Right lung (tissue), 5 donors: ENCODE measurements around the gene RGSL1. TPM values are rescaled to one million over a fixed set of nuclear protein-coding genes. Genes with fewer than 3 reads are reported as not detected.

Experiments
- DNase-seq, 2 donors: peaks; one replicate each; pipeline ENCODE4 v3.0.0-alpha.2; 2013
- polyA plus RNA-seq, 5 donors: library from polyadenylated mRNA; unstranded; fragments of 120-200 nt; gene quantifications; one replicate each; pipeline versions ENCODE4 v1.2.1 to v1.2.3, GENCODE V29; 2013; ENCODE audit warnings: inconsistent platforms in 1 of 5, low replicate concordance in 1 of 5; ENCODE audit not compliant: insufficient read length in 5 of 5, insufficient read depth in 1 of 5

Gene RGSL1
- polyA plus RNA-seq, 5 donors = not detected

GRCh38 chr1:182549346-182549745 lies 99.4 kb downstream of the RGSL1 start:
- no peak for DNase-seq

DNA sequence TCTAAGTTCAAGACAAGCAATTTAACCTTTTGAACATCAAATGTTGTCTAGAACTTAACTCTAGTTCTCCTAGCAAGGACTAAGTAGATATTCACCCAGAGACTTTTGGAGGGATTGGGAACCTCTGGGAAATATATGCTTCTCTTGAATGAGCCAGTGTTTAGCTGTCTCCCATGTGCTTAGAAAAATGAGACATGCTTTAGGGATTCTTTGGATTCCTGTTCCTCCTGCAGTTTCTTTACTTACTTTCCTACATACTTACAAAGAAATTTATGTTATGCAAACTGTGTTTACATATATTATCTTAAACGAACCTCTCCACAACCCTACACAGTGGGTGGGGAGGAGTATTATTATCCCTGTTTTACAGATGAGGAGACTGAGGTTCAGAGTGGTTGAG lies 99.9 kb downstream of the RGSL1 start:
- no peak for DNase-seq

- no peak for DNase-seq
These were observed 102.6 kb downstream of the RGSL1 start for GRCh38 chr1:182552527-182552926.

DNA sequence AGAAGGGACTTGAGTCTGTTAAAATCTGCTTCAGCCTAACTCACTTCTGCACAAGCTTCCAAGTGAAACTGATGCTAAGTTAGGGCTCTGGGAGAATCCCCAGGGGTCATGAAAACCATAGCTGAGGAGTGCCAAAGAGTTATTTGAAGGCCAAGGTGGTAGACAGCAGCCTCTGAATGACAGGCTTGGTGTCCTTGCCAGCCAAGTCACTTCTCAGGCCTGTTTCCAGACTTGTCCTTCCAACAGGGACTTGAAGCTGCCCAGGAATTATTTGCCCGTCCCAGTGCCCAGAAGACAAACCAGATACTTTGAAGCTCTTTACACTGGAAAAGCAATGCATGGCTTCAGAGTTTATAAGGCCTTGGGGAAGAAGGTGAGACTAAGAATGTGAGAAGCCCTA lies 105.5 kb downstream of the RGSL1 start:
- DNase-seq = no peak

GRCh38 chr1:182556279-182556678 lies 106.3 kb downstream of the RGSL1 start:
- DNase-seq = no peak

DNA sequence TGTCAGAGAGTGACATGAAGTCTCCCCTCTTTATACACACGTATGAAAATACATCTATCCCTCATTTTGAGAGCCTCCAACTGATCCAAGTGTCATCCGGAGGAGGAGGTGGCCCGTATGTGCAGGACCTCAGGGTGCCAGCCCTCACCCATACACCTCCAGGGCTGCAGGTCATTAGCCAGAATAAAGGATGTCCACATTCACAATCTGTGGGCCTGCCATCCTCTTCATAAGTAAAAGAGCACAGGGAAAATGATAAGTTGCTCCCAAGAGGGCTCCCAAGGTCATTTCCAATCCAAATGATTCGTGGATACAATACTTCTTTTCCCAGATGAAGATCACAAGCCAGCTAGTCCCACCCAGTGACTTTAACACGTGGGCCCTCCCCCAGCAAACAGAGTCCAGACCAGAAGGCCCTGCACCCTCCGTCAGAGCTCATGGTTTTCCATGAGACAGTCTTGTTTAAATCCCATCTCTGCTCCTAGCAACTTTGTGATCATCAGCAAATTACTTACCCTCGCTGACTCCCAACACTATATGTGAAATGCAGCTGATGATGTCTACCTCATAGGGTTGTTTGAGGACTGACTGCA lies 110.5 kb downstream of the RGSL1 start:
- no peak for DNase-seq

- DNase-seq = no peak
These were observed 111.5 kb downstream of the RGSL1 start for GRCh38 chr1:182561456-182561855.

DNA sequence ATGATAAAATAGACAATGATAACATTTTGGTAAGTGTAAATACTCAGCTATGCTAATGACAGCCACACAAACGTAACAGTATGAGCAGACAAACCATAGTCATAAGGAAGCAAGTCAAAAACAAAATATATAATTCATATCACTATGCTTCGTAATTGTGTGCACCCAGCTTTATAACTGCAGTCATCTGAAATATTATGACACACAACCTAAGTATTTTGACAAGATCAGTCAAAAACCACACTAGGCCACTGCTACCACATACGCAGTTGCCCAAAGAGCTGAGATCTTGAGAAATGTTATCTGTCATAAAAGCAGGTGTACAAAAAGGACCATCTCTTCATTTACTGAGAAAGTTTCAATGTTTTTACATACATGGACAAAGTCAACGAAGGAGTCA lies 113.1 kb downstream of the RGSL1 start:
- DNase-seq = no peak

DNA sequence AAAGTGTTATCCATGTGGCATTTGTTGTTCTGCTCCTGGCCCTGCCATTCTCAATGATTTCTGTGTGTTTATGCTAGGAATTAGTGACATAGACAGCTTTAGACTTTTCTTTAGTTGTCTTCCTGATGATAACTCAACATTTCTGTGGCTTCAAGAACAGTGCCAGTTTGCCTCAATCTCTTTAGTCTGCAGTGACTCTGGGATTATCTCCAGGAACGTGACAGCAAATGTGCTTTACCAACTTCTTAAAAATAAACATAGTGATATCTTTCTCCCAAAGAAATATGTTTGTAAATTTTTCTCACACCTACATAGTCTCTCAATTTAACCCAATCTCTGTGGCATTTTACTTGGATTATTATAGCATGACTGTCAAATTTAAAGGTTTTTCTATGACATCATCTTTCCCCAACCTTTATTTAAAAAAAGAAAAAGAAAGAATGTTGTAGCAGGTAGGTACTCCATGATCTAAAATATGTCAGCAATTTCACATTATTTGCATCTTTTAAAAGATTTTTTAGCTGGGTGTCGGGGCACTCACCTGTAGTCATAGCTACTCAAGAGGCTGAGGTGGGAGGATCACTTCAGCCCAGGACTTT lies 114.6 kb downstream of the RGSL1 start:
- no peak for DNase-seq

GRCh38 chr1:182565537-182565936 lies 115.6 kb downstream of the RGSL1 start:
- DNase-seq = no peak

DNA sequence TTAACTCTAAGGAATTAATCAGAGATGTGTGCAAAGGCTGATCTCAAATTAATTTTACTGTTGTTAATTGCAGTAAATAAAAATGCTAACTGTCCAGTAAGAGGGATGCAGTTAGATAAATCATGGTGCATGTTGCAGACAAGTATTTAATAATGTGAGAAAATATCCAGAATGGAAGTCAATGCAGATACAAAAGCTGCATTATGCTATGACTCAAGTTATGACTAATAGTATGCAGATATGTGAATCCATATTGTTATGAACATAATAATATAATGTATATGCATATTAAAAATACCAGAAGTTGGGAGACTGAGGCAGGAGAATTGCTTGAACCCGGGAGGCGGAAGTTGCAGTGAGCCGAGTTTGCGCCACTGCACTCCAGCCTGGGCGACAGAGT lies 117.7 kb downstream of the RGSL1 start:
- no peak for DNase-seq

DNA sequence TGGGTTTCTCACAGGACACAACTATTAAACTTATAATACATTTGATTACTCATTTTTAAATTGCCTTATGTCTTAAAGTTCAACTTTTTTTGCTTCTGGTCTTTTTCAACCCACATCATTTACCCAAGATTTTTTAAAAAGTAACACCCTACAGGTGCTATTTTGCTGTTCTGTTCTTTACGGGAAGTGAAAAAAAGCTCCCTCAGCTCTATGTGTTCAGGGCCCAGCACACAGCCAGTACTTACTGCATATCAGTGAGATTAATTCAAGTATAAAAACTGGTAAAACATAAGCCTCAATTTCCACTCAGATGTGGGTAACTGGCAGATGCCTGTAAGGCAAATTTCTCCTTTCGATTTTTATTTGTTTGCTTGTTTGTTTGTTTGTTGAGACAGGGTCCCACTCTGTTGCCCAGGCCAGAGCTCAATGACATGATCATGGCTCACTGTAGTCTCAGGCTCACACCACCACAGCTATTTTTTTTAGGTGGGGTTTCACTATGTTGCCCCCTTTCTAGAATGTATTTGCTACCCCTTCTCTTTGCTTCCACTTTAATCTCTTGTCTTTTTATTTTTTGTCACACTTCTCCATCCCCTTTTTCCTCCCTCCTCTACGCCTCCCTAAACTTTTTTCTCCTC lies 118.8 kb downstream of the RGSL1 start:
- no peak for DNase-seq

- no peak for DNase-seq
These were observed 120.1 kb downstream of the RGSL1 start for GRCh38 chr1:182569939-182570610.

- DNase-seq = no peak
These were observed 120.6 kb downstream of the RGSL1 start for GRCh38 chr1:182570611-182570970.

- no peak for DNase-seq
These were observed 124.2 kb downstream of the RGSL1 start for GRCh38 chr1:182574156-182574555.

DNA sequence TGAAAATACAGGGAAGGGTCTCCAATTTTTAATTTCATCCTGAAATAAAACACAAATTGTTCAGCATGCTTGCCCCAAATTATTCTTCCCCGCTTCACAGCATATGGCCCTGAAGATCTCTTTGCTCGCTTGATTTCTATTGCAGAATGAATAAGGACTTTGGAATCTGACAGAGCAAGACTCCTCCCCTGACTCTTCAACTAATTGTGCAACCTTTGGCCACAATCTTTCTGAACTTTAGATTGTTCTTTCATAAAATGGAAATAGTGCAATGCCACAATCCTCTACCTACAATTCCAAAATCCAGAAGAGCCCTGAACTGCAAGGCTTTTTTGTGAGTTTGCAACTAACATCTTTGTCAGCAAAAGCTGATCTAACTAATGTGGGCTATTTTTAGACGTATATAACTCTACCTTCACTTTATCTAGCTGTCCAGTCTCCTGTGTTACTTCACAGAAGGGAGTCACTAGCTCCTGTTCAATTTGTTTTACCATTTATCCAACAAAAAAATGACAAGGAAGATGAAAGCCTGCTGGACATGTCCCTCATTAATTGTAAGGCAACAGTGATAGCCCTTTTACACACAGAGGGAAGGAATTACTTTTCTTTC lies 125.7 kb downstream of the RGSL1 start:
- DNase-seq = no peak

DNA sequence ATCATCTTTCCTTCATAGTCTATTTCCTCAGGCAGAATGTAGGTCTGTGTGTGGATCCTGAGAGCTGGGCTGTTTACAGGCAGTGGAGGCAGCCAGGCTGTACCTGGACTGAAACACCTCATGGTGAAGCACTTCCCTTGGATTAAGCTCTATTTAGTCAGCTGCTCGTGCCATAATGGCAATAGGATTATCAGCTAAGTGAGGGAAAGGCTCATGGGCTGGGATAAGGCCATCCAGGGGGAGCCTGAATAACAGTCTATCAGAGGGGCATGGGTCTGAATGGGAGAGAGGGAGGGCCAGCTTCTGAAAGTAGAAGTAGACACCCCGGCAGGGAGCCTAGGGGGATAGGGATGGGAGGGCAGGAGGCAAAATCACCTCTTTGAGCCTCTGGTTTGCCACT lies 130.8 kb downstream of the RGSL1 start:
- DNase-seq = no peak

DNA sequence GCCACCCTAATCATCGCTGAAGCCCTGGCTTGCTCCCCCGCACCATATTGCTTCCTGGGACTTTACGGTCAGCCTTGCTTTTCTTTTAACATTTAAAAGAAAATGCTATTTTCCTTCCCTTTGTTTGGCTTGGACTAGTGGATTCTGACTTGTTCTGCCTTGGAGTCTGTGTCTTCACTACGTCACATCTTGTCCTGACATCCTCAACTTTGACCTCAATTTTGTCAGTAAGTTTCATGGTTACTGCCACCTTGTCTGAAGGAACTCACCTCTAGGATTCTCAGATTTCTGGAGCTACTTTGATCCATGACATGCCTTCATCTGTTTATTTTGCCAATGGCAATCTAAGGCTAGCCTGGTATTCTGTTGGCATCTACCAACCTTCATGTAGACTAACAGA lies 134.8 kb downstream of the RGSL1 start:
- no peak for DNase-seq

- DNase-seq = no peak
These were observed 136.4 kb downstream of the RGSL1 start for GRCh38 chr1:182586380-182586779.

- no peak for DNase-seq
These were observed 137.1 kb downstream of the RGSL1 start for GRCh38 chr1:182587093-182587492.

DNA sequence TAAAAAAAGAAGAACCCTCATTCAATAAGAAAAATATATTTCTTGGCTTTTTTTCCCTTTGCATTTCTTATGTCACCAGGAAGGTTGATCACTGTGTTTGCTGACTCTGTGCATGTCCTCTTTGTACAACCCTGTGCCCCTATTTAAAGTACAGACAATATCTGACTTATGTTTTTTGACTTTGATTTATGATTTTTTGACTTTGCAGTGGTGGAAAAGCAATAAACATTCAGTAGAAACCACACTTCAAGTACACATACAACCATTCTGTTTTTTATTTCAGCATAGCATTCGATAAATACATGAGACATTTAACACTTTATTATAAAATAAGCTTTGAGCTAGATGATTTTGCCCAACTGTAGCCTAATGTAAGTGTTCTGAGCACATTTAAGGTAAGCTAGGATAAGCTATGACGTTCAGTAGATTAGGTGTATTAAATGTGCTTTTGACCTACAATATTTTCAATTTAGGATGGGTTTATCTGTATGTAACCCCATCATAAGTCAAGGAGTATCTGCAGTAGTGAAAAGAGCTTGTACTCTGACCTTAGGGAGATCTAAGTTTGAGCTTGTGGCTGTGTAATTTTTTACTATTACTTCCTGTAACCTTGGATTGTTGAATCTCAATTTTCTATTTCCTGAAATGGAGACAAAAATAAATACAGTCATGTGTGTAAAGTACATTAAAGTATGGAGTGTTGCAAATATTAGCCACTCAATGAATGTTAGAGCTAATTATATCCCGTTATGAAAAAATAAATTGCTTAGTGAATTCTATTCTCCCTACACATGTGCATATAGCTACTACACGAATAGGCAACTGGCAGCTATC lies 137.9 kb downstream of the RGSL1 start:
- DNase-seq = no peak
